Measurements from ENCODE around the gene CLTC. TPM values are rescaled to one million over a fixed set of nuclear protein-coding genes. Genes with fewer than 3 reads are reported as not detected.

Gene CLTC
- total and polyA plus RNA-seq, 2 of the 4 experiments (the other 2 are of a cell fraction), result 181 to 641 TPM

DNA sequence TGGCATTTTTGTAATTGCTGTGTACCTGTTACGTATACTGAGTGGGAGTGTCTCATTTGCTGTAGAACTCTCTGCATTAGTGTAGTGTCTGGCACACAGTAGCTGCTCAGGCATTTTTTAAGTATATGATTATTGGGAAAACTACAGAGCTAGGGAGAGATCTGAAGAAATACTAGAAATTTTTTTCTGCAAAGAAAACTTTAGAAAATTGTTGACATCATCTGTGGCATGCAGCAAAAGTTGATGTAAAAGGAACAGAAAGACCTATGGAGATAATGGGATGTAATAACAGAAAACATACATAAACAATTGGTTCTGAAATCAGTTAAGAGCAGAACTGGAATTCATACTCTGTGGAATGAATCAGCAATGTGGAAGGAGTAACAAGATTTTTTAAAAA, 11.6 kb downstream of the CLTC start:
- Histone ChIP-seq H2BK5ac (ENCODE audit: low read depth, low read length, poor library complexity, severe bottlenecking) (peak overlapping the region; percentile 59), H3K4me3 (ENCODE audit: insufficient read depth, low read depth, low read length) (no peak overlapping the region), H3K9ac (ENCODE audit: low read depth, low read length) (no peak overlapping the region), H3K9me1 (ENCODE audit: insufficient read depth, low read length) (peaks cover 10% of the 10 kb centered on the region), H4K20me1 (ENCODE audit: insufficient read depth, low read length) (peaks cover 100% of the 10 kb centered on the region), H3K27me3 (ENCODE audit: control insufficient read depth, insufficient read depth, low read length) (no peaks in the 10 kb centered on the region), H3K18ac (ENCODE audit: low read depth, low read length) (no peak overlapping the region), H3K4me2 (ENCODE audit: low read depth, low read length) (0 out of 2 replicates have a peak overlapping the region, but pooled peaks have one; percentile 54), H4K5ac (ENCODE audit: low read depth, low read length) (no peak overlapping the region), H3K56ac (ENCODE audit: extremely low read depth, insufficient read depth, low read length) (no peak overlapping the region), H3K27ac (ENCODE audit: insufficient read depth, low read length) (no peak overlapping the region), H3K4ac (ENCODE audit: low read depth, low read length) (no peak overlapping the region), H3K9me3 (ENCODE audit: control insufficient read depth, insufficient read depth, low read length) (no peaks in the 10 kb centered on the region), H3K14ac (replicated peaks; ENCODE audit: low read depth, low read length) (no peak overlapping the region), H4K91ac (ENCODE audit: insufficient read depth, low read depth, low read length) (no peak overlapping the region), H3K79me1 (ENCODE audit: low read depth in 1 of 2, low read length in 2 of 2) (peaks cover 3 to 43% of the 10 kb centered on the region in 2 experiments; a peak in 3 of 4 replicates), H4K8ac (ENCODE audit: low read depth in 2 of 2, low read length in 2 of 2) (no peak overlapping the region), H2AK5ac (ENCODE audit: low read depth, low read length) (no peak overlapping the region), H2AK9ac (replicated peaks; ENCODE audit: low read depth, low read length, poor library complexity) (no peak overlapping the region), H2BK15ac (ENCODE audit: low read depth, low read length) (no peak overlapping the region), H3K4me1 (ENCODE audit: control insufficient read depth, insufficient read depth, low read length) (peaks cover 22% of the 10 kb centered on the region), H3K36me3 (ENCODE audit: control insufficient read depth, insufficient read depth, low read length) (peaks cover 3% of the 10 kb centered on the region), H2BK20ac (ENCODE audit: low read depth, low read length) (no peak overlapping the region), H2BK120ac (ENCODE audit: low read depth, low read length) (no peak overlapping the region), H3K23ac (ENCODE audit: low read depth, low read length) (no peak overlapping the region), H2AFZ (replicated peaks; ENCODE audit: low read length, poor library complexity) (no peak overlapping the region)
- ChIA-PET POLR2A (ENCODE audit: unreplicated experiment) (no interaction called here), CTCF (no interaction called here)
- intact Hi-C loops (cut with micrococcal nuclease), result no loop called here
- no peak for TF ChIP-seq CTCF (conservative IDR thresholded peaks at IDR 0.05; ENCODE audit: low read depth, low read length)
- TF ChIP-seq CEBPB (IDR thresholded peaks at IDR 0.05; ENCODE audit: low read depth, low read length), result no peak
- TF ChIP-seq BHLHE40 (IDR thresholded peaks at IDR 0.05; ENCODE audit: low read depth, low read length), result no peak
- TF ChIP-seq, protein P1, sequence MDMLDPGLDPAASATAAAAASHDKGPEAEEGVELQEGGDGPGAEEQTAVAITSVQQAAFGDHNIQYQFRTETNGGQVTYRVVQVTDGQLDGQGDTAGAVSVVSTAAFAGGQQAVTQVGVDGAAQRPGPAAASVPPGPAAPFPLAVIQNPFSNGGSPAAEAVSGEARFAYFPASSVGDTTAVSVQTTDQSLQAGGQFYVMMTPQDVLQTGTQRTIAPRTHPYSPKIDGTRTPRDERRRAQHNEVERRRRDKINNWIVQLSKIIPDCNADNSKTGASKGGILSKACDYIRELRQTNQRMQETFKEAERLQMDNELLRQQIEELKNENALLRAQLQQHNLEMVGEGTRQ (IDR thresholded peaks at IDR 0.05; ENCODE audit: low read depth, low read length), result no peak
- no peak for TF ChIP-seq RFX5 (IDR thresholded peaks at IDR 0.05; ENCODE audit: low read depth, low read length)
- TF ChIP-seq RCOR1 (IDR thresholded peaks at IDR 0.05; ENCODE audit: insufficient replicate concordance, low read length), result no peak
- TF ChIP-seq MAFK (IDR thresholded peaks at IDR 0.05; ENCODE audit: low read depth, low read length), result no peak
- no TSS peak for BruUV-seq (replicated peaks)
- DNase-seq, result no peak
- 100% methylated on average over 1 of the region's 1 CpG; no CpG with 5 or more reads in 1 of the 2 experiments for WGBS, 2 experiments (ENCODE audit: extremely low coverage in 2 of 2, insufficient read length in 1 of 2)
- dilution Hi-C loops (cut with HindIII; ENCODE audit: low sequenced_read_pairs, unreplicated experiment), result no loop called here
- in situ Hi-C loops (cut with MboI; ENCODE audit: low sequenced_read_pairs), result no loop called here
- ATAC-seq (ENCODE audit: low read depth), result peak; percentile 30
